HepG2 (cell line): ENCODE data around the gene C22orf31. TPM values are rescaled to one million over a fixed set of nuclear protein-coding genes. Genes with fewer than 3 reads are reported as not detected.

Source experiments
- CEBPG ChIP-seq: IDR thresholded peaks from 2 replicates; pipeline ENCODE4 v1.6.1; 2016
- CENPT ChIP-seq: sonication (generic); formaldehyde crosslinking; IDR thresholded peaks from 2 replicates; pipeline ENCODE4 v1.8.0; 2022; ENCODE audit warnings: low read depth, mild to moderate bottlenecking, moderate library complexity, missing genetic modification reagents
- CREM ChIP-seq, 2 experiments: sonication (generic) in 1 of 2; formaldehyde crosslinking in 1 of 2; IDR thresholded peaks; 2 replicates each; pipeline versions ENCODE4 v1.4.0 to v1.6.1; 2016 to 2020; ENCODE audit warnings: antibody characterized with exemption in 1 of 2, mild to moderate bottlenecking in 1 of 2, missing genetic modification reagents in 1 of 2
- FOXA3 ChIP-seq: IDR thresholded peaks from 2 replicates; pipeline ENCODE4 v1.6.1; 2016; ENCODE audit warnings: missing genetic modification reagents, missing compliant biosample characterization
- NCOR1 ChIP-seq: fragments of 200-600 bp; sonication (generic); IDR thresholded peaks from 2 replicates; pipeline ENCODE4 v1.7.0; 2017; ENCODE audit warnings: antibody characterized with exemption, low read length, borderline replicate concordance
- NR2F1 ChIP-seq, 2 experiments: fragments of 450-650 bp in 1 of 2; formaldehyde crosslinking in 1 of 2; IDR thresholded peaks; 2 replicates each; pipeline versions ENCODE4 v1.5.0 to v1.6.1; 2016 to 2020; ENCODE audit warnings: mild to moderate bottlenecking in 1 of 2, missing compliant biosample characterization in 1 of 2, missing genetic modification reagents in 1 of 2, moderate library complexity in 1 of 2
- NR2F6 ChIP-seq, 2 experiments: IDR thresholded peaks; 2 replicates each; pipeline ENCODE4 v1.6.1; 2016; ENCODE audit warnings: antibody characterized with exemption in 1 of 2, mild to moderate bottlenecking in 1 of 2
- PAXIP1 ChIP-seq: sonication (generic); formaldehyde crosslinking; conservative IDR thresholded peaks from 2 replicates; pipeline ENCODE4 v1.4.0; 2020; ENCODE audit warnings: mild to moderate bottlenecking, missing genetic modification reagents, moderate library complexity
- RARA ChIP-seq: IDR thresholded peaks from 2 replicates; pipeline ENCODE4 v1.6.1; 2016; ENCODE audit warnings: missing genetic modification reagents, missing compliant biosample characterization
- RCOR2 ChIP-seq: IDR thresholded peaks from 2 replicates; pipeline ENCODE4 v1.6.1; 2016; ENCODE audit warnings: missing biosample characterization, missing genetic modification reagents
- RFX5 ChIP-seq: IDR thresholded peaks from 2 replicates; pipeline ENCODE4 v1.6.1; 2011; ENCODE audit warnings: low read depth, low read length, improper control_type of control experiment
- SAP130 ChIP-seq: IDR thresholded peaks from 2 replicates; pipeline ENCODE4 v1.6.1; 2016; ENCODE audit warnings: low read depth
- SKI ChIP-seq: fragments of 450-650 bp; IDR thresholded peaks from one replicate; pipeline ENCODE4 v1.6.1; 2018; ENCODE audit warnings: mild to moderate bottlenecking; ENCODE audit not compliant: partially characterized antibody
- SOX13 ChIP-seq, 3 experiments: fragments of 450-650 bp in 1 of 3; sonication (generic) in 1 of 3; formaldehyde crosslinking in 1 of 3; IDR thresholded peaks in 2 of 3; conservative IDR thresholded peaks in 1 of 3; 2 replicates each; pipeline versions ENCODE4 v1.5.0 to v1.6.1; 2016 to 2020; ENCODE audit warnings: antibody characterized with exemption in 1 of 3, mild to moderate bottlenecking in 1 of 3, missing compliant biosample characterization in 1 of 3, missing genetic modification reagents in 1 of 3, moderate library complexity in 1 of 3
- TBX2 ChIP-seq: sonication (generic); formaldehyde crosslinking; IDR thresholded peaks from 2 replicates; pipeline ENCODE4 v1.5.0; 2020; ENCODE audit warnings: missing genetic modification reagents, mild to moderate bottlenecking, borderline replicate concordance
- ZKSCAN5 ChIP-seq: sonication (generic); formaldehyde crosslinking; IDR thresholded peaks from 2 replicates; pipeline ENCODE4 v1.5.1; 2020; ENCODE audit warnings: mild to moderate bottlenecking, missing genetic modification reagents
- ZMYM3 ChIP-seq: sonication (generic); formaldehyde crosslinking; IDR thresholded peaks from 2 replicates; pipeline ENCODE4 v1.5.1; 2020; ENCODE audit warnings: mild to moderate bottlenecking, missing genetic modification reagents
- ZNF12 ChIP-seq: sonication (generic); formaldehyde crosslinking; IDR thresholded peaks from 2 replicates; pipeline ENCODE4 v1.5.0; 2020; ENCODE audit warnings: missing genetic modification reagents
- ZNF180 ChIP-seq: sonication (generic); formaldehyde crosslinking; IDR thresholded peaks from 2 replicates; pipeline ENCODE4 v1.4.0; 2020; ENCODE audit warnings: low read depth, missing genetic modification reagents, borderline replicate concordance
- ZNF280D ChIP-seq: sonication (generic); formaldehyde crosslinking; IDR thresholded peaks from 2 replicates; pipeline ENCODE4 v1.5.1; 2020; ENCODE audit warnings: mild to moderate bottlenecking, missing genetic modification reagents
- ZNF335 ChIP-seq: sonication (generic); formaldehyde crosslinking; IDR thresholded peaks from 2 replicates; pipeline ENCODE4 v1.4.0; 2020; ENCODE audit warnings: missing genetic modification reagents
- ZNF556 ChIP-seq: sonication (generic); formaldehyde crosslinking; IDR thresholded peaks from 2 replicates; pipeline ENCODE4 v1.4.0; 2020; ENCODE audit warnings: mild to moderate bottlenecking, missing genetic modification reagents, borderline replicate concordance
- ZNF766 ChIP-seq: sonication (generic); formaldehyde crosslinking; IDR thresholded peaks from 2 replicates; pipeline ENCODE4 v1.5.0; 2020; ENCODE audit warnings: missing genetic modification reagents, borderline replicate concordance
- polyA plus RNA-seq, 8 experiments: library from polyadenylated mRNA; depleted of rRNA in 3 of 8; stranded (reverse) in 7 of 8; unstranded in 1 of 8; fragments of >200 nt; fragmentation: Illumina TruSeq in 4 of 8; extraction: Trizol in 4 of 8; gene quantifications; 2 replicates each; pipeline versions ENCODE4 v1.2.1 to v1.2.3, GENCODE V29; 2011 to 2016; ENCODE audit warnings: low read depth in 4 of 8, missing spikeins in 1 of 8, mixed read lengths in 1 of 8; ENCODE audit not compliant: insufficient read depth in 1 of 8
- total RNA-seq, 5 experiments: library from RNA; depleted of rRNA; stranded (reverse); fragments of >200 nt; fragmentation: Illumina TruSeq; extraction: Trizol; gene quantifications; 2 replicates each; pipeline ENCODE4 v1.2.3, GENCODE V29; 2016; ENCODE audit warnings: low read depth in 1 of 5

Gene C22orf31
- total and polyA plus RNA-seq, 2 of the 13 experiments (the other 11 are each of a cell fraction or from before 2014, with no cell fraction given) = not detected

GRCh38 chr22:29018293-29019189 lies 43.1 kb downstream of the C22orf31 start (continued):
- peak; percentile 41; the same call in 1 of the 2 replicates for TF ChIP-seq PAXIP1 (CRISPR knock-in tag)
- peak; percentile 39 to 64; a peak in 2 of 4 replicates for TF ChIP-seq NR2F1 (CRISPR knock-in tag; IDR thresholded peaks at IDR 0.05)
- TF ChIP-seq SOX13 (IDR thresholded peaks at IDR 0.05) = no peak
- peak in 1 of 2 experiments; percentile 20; a peak in 1 of 4 replicates for TF ChIP-seq SOX13 (CRISPR knock-in tag; conservative IDR thresholded peaks at IDR 0.05 in 1 of 2, IDR thresholded peaks at IDR 0.05 in 1 of 2)
- no peak for TF ChIP-seq CENPT (CRISPR knock-in tag)
- peak; percentile 75 for TF ChIP-seq NR2F6 (IDR thresholded peaks at IDR 0.05)
- peak; percentile 57; the same call in 1 of the 2 replicates for TF ChIP-seq NR2F6 (CRISPR knock-in tag; IDR thresholded peaks at IDR 0.05)
- TF ChIP-seq RCOR2 (CRISPR knock-in tag) = peak; percentile 51; the same call in 1 of the 2 replicates
- no peak for TF ChIP-seq TBX2
- TF ChIP-seq CEBPG (CRISPR knock-in tag) = no peak
- peak; percentile 20; the same call in 1 of the 2 replicates for TF ChIP-seq CREM (IDR thresholded peaks at IDR 0.05)
- no peak for TF ChIP-seq CREM (CRISPR knock-in tag; IDR thresholded peaks at IDR 0.05)
- peak; percentile 89 for TF ChIP-seq SKI
- no peak for TF ChIP-seq RFX5
- TF ChIP-seq ZKSCAN5 (CRISPR knock-in tag) = no peak
- no peak for TF ChIP-seq ZNF556 (CRISPR knock-in tag)
- TF ChIP-seq ZNF280D (CRISPR knock-in tag) = 0 out of 2 replicates have a peak, but pooled peaks have one; percentile 25
- peak; percentile 69; the same call in 1 of the 2 replicates for TF ChIP-seq NCOR1
- TF ChIP-seq ZNF180 (CRISPR knock-in tag) = no peak
- TF ChIP-seq ZNF12 (CRISPR knock-in tag) = peak; percentile 89
- TF ChIP-seq ZNF766 (CRISPR knock-in tag) = no peak
- TF ChIP-seq ZMYM3 = peak; percentile 61
- TF ChIP-seq ZNF335 = no peak
- TF ChIP-seq RARA (CRISPR knock-in tag) = peak; percentile 96
- TF ChIP-seq FOXA3 (CRISPR knock-in tag) = 0 out of 2 replicates have a peak, but pooled peaks have one; percentile 14
- 0 out of 2 replicates have a peak, but pooled peaks have one; percentile 14 for TF ChIP-seq SAP130
